Left lung (tissue), 10 donors: Measurements from ENCODE around the gene AGPAT3. TPM values are rescaled to one million over a fixed set of nuclear protein-coding genes. Genes with fewer than 3 reads are reported as not detected.

ENCODE experiments used
- ATAC-seq: fragments of 200-7000 bp; cut with Tn5 transposase; one replicate; pipeline ENCODE4 v1.9.1; 2020; ENCODE audit warnings: moderate library complexity
- DNase-seq, 4 donors: peaks; one replicate each; pipeline ENCODE4 v3.0.0-alpha.2; 2013 to 2020
- H3K27ac ChIP-seq, 2 donors: fragments of 200-600 bp; sonication (generic) in 1 of 2; one replicate each; pipeline versions ENCODE4 v1.5.0 to v1.8.0; 2020 to 2021
- H3K27me3 ChIP-seq, 2 donors: fragments of 200-600 bp; sonication (generic) in 1 of 2; one replicate each; pipeline versions ENCODE4 v1.5.0 to v1.8.0; 2020 to 2021
- H3K36me3 ChIP-seq, 2 donors: fragments of 200-600 bp; sonication (generic) in 1 of 2; one replicate each; pipeline versions ENCODE4 v1.5.0 to v1.8.0; 2020 to 2021
- H3K4me1 ChIP-seq, 2 donors: fragments of 200-600 bp; one replicate each; pipeline ENCODE4 v1.8.0; 2021
- H3K4me3 ChIP-seq, 2 donors: fragments of 200-600 bp; sonication (generic) in 1 of 2; one replicate each; pipeline versions ENCODE4 v1.5.0 to v1.8.0; 2020 to 2021; ENCODE audit warnings: mild to moderate bottlenecking in 1 of 2
- H3K9me3 ChIP-seq, 2 donors: fragments of 200-600 bp; sonication (generic) in 1 of 2; one replicate each; pipeline versions ENCODE4 v1.5.0 to v1.8.0; 2020 to 2021
- intact Hi-C, 2 donors: fragments of 100-400 bp; cut with DNase I; formaldehyde crosslinking; loops; one replicate each; pipeline versions ENCODE4 v1.11.2 to v1.14.2; 2022
- polyA plus RNA-seq, 6 donors: library from polyadenylated mRNA; unstranded; fragments of 120-200 nt; gene quantifications; one replicate each; pipeline ENCODE4 v1.2.1, GENCODE V29; 2013; ENCODE audit not compliant: insufficient read length in 6 of 6
- total RNA-seq, 2 donors: library from RNA; stranded (reverse); fragmentation: NEBNext Ultra II Directional; extraction: Animal tissue kit (Norgen Biotek cat#: 25700); gene quantifications; one replicate each; pipeline ENCODE4 v1.2.1, GENCODE V29; 2021
- TF ChIP-seq, protein P1 (sequence below), 2 donors: fragments of 200-600 bp; sonication (generic) in 1 of 2; IDR thresholded peaks; one replicate each; pipeline versions ENCODE4 v1.5.0 to v1.8.0; 2021; ENCODE audit warnings: antibody characterized with exemption in 2 of 2
- donor health status: DM: no; HTN: yes; CAD: no.
- donor health status: DM: no; HTN: no; CAD: no.

AGPAT3 gene
- total and polyA plus RNA-seq, 8 donors: 37.4 to 111 (median 42.8) TPM

DNA sequence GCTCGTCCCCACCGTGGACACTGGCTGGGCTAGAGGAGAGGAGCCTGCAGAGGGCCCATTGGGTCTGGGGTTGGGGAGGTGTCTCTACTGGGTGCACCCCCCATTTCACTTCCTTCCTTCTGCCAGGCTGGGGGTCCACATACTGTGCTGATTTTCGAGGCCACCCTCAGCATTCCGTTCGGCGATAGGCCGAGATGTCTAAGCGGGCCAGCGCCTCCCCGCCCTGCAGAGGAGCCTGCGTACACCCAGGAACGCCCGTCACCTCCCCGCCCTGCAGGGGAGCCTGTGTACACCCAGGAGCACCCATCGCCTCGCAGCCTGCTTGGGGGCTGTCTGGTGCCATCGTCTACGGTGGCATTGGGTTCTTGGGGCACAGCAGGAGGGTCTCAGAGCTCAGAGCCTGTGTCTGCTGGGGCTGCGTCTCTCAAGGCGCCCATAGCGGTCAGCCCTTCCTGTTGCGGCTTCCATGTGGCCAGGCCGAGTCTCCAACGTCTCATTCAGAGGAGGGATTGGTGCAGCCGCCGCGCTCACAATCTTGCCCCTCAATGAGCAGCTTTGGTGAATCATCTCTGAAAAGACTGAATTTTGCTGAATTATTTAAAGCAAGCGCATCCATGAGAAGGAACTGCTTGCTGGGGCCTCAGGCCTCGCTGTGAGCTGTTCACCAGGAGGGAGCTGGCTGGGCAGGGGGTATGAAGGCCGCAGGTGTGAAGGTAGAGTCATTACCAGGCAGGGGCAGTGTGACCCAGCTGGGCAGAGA is 30.7 kb upstream of the AGPAT3 start:
- intact Hi-C loops: no loop called here
- ATAC-seq (peak; percentile 20), DNase-seq (peak in 1 of 4 donors; percentile 79)
- no peaks in the 10 kb centered on the region for H3K36me3 ChIP-seq
- TF ChIP-seq, protein P1, sequence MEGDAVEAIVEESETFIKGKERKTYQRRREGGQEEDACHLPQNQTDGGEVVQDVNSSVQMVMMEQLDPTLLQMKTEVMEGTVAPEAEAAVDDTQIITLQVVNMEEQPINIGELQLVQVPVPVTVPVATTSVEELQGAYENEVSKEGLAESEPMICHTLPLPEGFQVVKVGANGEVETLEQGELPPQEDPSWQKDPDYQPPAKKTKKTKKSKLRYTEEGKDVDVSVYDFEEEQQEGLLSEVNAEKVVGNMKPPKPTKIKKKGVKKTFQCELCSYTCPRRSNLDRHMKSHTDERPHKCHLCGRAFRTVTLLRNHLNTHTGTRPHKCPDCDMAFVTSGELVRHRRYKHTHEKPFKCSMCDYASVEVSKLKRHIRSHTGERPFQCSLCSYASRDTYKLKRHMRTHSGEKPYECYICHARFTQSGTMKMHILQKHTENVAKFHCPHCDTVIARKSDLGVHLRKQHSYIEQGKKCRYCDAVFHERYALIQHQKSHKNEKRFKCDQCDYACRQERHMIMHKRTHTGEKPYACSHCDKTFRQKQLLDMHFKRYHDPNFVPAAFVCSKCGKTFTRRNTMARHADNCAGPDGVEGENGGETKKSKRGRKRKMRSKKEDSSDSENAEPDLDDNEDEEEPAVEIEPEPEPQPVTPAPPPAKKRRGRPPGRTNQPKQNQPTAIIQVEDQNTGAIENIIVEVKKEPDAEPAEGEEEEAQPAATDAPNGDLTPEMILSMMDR (IDR thresholded peaks at IDR 0.05): no peak
- H3K27me3 ChIP-seq: peaks cover 0 to 29% of the 10 kb centered on the region in 2 donors
- H3K4me3 ChIP-seq: no peak overlapping the region
- peaks cover 0 to 28% of the 10 kb centered on the region in 2 donors for H3K4me1 ChIP-seq
- no peaks in the 10 kb centered on the region for H3K9me3 ChIP-seq
- no peak overlapping the region for H3K27ac ChIP-seq

DNA sequence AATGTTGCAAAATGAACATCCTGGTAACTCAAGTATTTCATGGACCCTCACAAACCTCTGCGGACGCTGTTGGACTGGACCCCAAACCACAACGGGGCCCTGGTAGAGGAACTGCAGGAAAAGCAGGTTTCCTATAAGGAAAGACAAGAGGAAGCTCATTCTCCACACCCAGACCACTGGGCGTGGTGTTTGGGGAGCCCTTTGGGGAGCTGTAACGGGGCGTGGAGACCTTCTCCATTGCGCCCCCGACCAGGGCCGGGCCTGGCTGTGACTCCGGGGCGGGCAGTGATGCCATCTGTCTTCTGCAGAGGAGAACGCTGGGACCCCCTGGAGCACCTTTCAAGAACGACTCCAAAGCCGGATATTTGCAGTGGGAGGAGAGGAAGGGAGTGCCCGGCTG is 30.0 kb upstream of the AGPAT3 start:
- peaks cover 0 to 22% of the 10 kb centered on the region in 2 donors for H3K27me3 ChIP-seq
- H3K27ac ChIP-seq: no peak overlapping the region
- TF ChIP-seq, protein P1 (IDR thresholded peaks at IDR 0.05): no peak
- H3K4me3 ChIP-seq: no peak overlapping the region
- peak in 1 of 4 donors; percentile 56 for DNase-seq
- no peak for ATAC-seq
- H3K9me3 ChIP-seq: no peaks in the 10 kb centered on the region
- no peaks in the 10 kb centered on the region for H3K36me3 ChIP-seq
- intact Hi-C loops: no loop called here
- H3K4me1 ChIP-seq: peaks cover 0 to 28% of the 10 kb centered on the region in 2 donors

DNA sequence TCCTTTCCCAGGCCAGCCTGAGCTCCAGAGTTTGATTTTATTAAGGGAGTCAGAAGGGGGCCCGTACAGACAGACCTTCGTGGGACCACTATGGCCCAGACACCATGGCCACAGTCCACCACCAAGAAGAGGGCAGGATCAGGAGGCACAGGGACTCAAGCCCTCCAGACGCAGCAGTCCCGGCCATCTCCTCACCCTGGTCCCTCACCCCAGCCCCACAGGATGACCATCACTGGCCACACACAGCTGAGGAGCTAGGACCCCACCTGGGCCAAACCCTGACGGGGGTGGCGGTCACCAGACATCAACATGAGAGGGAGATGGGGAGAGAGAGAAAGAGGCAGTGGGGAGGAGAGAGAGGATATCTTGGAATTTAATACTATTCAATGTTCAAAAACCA is 29.2 kb upstream of the AGPAT3 start:
- intact Hi-C loops: no loop called here
- no peak overlapping the region for H3K27ac ChIP-seq
- DNase-seq (peak in 1 of 4 donors; percentile 31), ATAC-seq (no peak)
- no peaks in the 10 kb centered on the region for H3K9me3 ChIP-seq
- no peak overlapping the region for H3K4me3 ChIP-seq
- no peaks in the 10 kb centered on the region for H3K36me3 ChIP-seq
- H3K27me3 ChIP-seq: peaks cover 0 to 16% of the 10 kb centered on the region in 2 donors
- peaks cover 0 to 28% of the 10 kb centered on the region in 2 donors for H3K4me1 ChIP-seq
- TF ChIP-seq, protein P1 (IDR thresholded peaks at IDR 0.05): no peak

DNA sequence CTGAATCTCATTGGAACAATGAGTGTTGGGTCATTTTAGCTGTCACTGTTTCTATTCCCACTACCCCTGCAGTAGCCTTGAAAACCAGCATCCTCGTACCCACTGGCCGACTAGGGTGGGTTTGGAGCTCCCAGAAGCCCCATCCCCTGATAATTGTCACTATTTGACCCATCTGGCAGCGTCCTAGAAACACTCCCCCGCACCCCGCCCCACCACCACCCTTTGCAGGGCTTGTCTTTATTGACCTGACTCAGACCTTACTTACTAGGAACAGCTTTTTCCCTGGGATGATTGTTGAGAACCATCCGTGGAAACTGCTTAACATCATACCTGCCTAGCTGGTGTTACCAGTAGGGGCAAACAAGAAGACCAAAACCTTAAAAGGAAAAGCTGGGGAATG is 28.4 kb upstream of the AGPAT3 start:
- Histone ChIP-seq H3K9me3 (no peaks in the 10 kb centered on the region), H3K4me3 (no peak overlapping the region), H3K36me3 (no peaks in the 10 kb centered on the region), H3K4me1 (peaks cover 0 to 28% of the 10 kb centered on the region in 2 donors), H3K27me3 (peaks cover 0 to 9% of the 10 kb centered on the region in 2 donors), H3K27ac (no peak overlapping the region)
- intact Hi-C loops: no loop called here
- DNase-seq (peak in 1 of 4 donors; percentile 50), ATAC-seq (no peak)
- TF ChIP-seq, protein P1 (IDR thresholded peaks at IDR 0.05): no peak

DNA sequence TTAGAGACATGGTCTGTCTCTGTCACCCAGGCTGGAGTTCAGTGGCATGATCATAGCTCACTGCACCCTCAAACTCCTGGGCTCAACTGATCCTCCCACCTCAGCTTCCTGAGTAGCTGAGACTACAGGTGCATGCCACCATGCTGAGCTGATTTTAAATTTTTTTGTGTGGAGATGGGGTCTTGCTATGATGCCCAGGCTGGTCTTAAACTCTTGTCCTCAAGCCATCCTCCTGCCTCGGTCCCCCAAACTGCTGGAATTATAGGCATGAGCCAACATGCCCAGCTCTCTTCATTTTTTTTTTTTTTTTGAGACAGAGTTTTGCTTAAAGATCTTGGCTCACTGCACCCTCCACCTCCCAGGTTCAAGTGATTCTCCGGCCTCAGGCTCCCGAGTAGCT is 24.8 kb upstream of the AGPAT3 start:
- intact Hi-C loops: no loop called here
- TF ChIP-seq, protein P1 (IDR thresholded peaks at IDR 0.05): no peak
- Histone ChIP-seq H3K36me3 (no peaks in the 10 kb centered on the region), H3K4me1 (peaks cover 0 to 13% of the 10 kb centered on the region in 2 donors), H3K9me3 (no peaks in the 10 kb centered on the region), H3K27me3 (peaks cover 0 to 5% of the 10 kb centered on the region in 2 donors), H3K4me3 (no peak overlapping the region), H3K27ac (no peak overlapping the region)
- DNase-seq (no peak), ATAC-seq (no peak)
